DMS 273 (cell line): ENCODE results near the gene FBXL16.

ENCODE experiments used
- DNase-seq: peaks from one replicate; lab custom pipeline; 2025; ENCODE audit not compliant: unreplicated experiment; lab: John Stamatoyannopoulos, UW

The FBXL16 gene

GRCh38 chr16:644556-644955 is 61.0 kb downstream of the FBXL16 start:
- no peak for DNase-seq

- DNase-seq: no peak
Measured at GRCh38 chr16:643050-643368, 62.6 kb downstream of the FBXL16 start.
